GM19467 (cell line): Measurements from ENCODE around the gene NCEH1.
A peak's percentile ranks its signal among the peaks of the same experiment; 100 is the strongest.

Experiments used
- ATAC-seq: cut with Tn5 transposase; IDR thresholded peaks from one replicate; pipeline ENCODE4 v1.9.1; 2021; ENCODE audit warnings: mild to moderate bottlenecking, moderate library complexity; ENCODE audit not compliant: unreplicated experiment

The NCEH1 gene

GRCh38 chr3:172648747-172649146, 62.1 kb downstream of the NCEH1 start:
- ATAC-seq = no peak

DNA sequence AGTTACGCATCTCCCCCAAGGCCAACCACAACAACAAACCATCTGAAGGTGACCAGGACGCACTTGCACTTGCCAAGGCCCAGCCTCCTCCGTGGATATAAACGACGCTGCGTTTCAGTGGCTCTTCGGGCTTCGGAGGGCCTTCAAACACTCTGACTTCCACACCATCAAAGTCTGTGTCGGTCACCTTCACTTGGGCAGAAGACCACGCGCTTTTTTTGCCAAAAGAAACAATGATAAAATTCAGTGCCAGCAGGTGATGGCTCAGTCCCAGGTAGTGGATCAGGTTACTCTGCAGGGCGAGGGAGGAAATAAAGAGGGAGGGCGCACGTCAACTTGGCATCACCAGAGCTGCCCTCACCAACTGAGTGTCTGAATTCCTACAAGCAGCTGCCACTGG, 63.0 kb downstream of the NCEH1 start:
- ATAC-seq = no peak

DNA sequence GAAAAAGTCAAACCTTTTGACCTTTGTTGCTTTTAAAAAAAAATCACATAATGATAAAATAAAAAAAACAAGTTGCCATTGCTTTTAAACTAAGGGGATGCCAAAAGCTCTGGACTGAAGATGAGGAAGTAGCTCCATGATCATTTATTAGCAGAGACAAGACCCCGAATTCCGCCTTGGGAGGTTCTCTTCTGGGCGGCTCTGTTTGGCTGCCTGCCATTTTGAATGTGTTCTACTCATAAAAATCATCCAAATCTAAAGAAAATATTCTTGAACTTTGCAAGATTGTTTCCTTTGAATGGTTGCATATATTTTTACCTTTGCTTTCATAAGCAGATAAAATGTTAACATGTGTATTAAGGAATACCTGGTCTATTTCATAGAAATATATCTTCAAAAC, 63.8 kb downstream of the NCEH1 start:
- no peak for ATAC-seq

DNA sequence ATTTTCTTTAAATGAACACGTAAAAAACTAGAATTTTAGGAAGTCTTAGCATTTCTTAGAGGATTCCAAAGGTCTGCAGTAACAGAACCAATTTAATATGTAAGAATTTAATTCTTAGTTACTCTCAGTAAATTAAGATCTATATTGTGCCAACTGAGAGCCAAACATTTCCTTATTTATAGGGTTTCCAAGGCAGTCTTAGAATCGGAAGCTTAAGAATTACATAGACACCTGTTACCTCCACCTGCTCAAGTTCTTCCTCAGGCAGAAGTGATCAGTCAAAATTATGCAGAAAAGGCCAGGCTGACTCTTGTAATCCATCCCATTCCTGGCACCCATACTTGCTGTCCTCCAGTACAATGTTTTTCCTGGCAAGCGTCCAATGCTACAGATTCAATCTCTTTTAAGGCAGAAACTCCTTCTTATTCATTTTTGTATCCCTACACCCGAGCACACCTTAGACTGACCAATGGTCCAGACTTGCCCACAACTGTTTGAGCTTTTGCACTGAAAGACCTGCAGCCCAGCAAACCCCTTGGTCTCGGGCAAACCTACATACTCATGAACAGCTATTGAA, 64.3 kb downstream of the NCEH1 start:
- no peak for ATAC-seq

DNA sequence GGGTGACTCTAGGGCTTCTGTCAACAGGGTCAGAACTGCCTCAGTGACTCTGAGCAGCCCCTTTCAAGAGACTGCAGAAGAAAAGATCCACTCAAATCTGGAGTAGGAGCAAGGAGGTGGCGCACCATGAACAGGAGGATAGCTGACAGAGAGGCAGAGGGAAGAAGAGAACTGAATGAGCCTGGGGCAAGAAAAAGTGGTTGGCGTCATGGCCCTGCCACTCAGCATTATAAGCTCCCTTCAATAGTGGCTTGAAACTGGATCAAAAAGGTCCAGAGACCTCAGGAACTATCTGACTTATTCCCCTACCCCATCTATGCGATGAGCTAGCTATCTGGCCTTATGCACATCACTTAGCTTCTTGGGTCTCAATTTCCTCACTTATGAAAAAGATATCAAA, 66.6 kb downstream of the NCEH1 start:
- ATAC-seq = no peak

GRCh38 chr3:172643506-172644179, 67.2 kb downstream of the NCEH1 start:
- ATAC-seq = no peak

- no peak for ATAC-seq
These were observed 69.6 kb downstream of the NCEH1 start for GRCh38 chr3:172641291-172641690.

DNA sequence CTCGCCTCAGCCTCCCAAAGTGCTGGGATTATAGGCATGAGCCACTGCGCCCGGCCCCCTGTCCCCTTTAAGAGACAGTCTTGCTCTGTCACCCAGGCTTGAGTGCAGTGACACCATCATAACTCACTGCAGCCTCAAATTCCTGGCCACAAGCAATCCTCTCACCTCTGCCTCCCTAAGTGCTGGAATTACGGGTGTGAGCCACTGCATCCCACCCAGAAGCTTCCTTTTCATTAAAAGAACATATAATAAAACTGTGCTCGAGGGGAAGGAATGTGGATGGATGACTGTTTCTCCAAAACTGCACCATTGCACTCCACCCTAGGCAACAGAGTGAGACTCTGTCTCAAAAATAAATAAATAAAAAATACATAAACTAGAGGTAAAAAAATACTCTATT, 70.1 kb downstream of the NCEH1 start:
- no peak for ATAC-seq

GRCh38 chr3:172635588-172635987, 75.3 kb downstream of the NCEH1 start:
- peak; percentile 88 for ATAC-seq

DNA sequence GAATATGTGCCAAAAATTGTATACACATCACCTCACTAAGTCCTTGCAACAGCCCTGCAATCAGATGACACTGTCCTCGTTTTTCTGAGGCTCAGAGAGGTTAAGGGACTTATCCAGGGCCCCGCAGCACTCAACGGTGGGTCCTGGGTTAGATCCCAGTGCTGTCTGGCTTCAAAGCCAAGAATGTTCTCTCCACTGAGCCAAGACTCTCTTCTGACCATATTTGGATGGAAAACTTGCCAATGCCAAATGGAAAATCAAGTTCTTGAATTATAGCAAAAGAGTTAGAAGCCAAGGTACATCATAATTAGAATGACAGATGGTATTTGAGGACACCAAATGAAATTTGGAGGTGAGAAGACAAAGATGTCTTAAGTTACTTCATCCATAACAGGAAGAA, 75.9 kb downstream of the NCEH1 start:
- ATAC-seq = no peak

- ATAC-seq = no peak
These were observed 80.6 kb downstream of the NCEH1 start for GRCh38 chr3:172630316-172630715.

- ATAC-seq = no peak
These were observed 81.4 kb downstream of the NCEH1 start for GRCh38 chr3:172629470-172629869.

DNA sequence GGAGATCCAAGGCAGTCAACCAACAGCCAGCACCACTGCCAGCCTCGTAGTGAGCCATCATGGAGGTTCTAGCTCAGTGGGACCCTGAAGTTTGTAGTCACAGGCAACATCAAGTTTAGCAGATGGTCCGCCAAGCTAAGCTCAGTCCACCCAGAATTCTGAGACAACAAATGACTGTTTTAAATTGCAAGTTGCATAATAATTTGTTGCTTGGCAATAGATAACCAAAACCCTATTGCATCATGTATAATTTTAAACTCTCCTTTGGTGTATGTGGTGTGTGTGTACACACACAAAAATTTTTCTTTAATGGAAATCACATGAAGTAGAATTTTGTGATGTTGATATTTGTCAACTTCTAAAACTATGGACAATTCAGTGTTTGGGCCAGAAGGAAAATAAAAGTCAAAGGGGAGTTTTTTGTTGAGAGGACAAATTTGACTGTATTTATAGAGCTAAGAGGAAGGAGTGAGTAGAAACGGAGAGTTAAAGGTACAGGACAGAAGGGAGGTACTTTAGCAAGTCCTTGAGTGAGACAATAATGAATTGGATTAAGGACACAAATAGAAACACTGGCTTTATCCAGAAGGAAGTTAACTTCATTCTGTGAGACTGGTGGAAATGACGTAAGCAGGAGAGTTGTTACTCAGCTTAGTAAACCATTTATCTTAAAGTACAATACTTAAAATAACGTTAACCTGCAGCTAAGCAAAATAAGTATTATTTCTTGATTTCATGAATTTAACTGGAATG, 83.6 kb downstream of the NCEH1 start:
- ATAC-seq = no peak

GRCh38 chr3:172626021-172626640, 84.7 kb downstream of the NCEH1 start:
- no peak for ATAC-seq

GRCh38 chr3:172625404-172625803, 85.5 kb downstream of the NCEH1 start:
- ATAC-seq = no peak

GRCh38 chr3:172624999-172625398, 85.9 kb downstream of the NCEH1 start:
- no peak for ATAC-seq

DNA sequence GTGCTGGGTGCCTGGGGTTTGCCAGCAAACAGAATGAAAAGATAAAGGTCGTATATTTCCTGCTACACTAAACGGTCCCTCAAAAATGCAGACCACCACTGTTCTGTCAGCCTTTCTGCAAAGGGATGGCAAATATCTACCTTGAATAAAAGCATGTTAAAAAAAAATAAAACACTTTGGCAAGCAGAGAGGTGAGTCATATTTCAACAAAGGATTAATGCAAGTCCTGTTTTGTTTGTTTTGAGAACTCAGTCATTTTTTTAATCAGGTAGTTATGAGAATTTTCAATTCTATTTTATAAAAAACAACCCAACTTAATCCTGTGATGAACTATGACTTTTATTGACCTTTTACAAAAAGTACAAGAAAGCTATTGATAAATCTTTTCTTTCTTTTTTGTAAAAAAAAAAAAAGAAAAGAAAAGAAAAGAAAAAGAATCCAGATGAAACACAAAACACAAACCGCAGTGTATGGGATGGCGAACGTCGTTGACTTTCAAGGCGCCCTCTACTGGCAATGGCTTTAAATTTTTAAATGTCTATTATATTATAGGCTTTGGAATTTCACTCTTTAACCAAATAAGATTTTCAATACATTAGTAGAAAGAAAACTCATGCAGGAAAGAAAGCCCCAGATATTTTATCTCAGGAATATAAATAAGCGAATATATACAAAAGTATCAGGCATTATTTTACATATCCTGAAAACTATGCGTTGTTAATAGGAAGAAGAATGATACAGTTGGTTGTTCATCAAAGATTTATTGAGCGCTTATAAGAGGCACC, 87.8 kb downstream of the NCEH1 start:
- no peak for ATAC-seq

DNA sequence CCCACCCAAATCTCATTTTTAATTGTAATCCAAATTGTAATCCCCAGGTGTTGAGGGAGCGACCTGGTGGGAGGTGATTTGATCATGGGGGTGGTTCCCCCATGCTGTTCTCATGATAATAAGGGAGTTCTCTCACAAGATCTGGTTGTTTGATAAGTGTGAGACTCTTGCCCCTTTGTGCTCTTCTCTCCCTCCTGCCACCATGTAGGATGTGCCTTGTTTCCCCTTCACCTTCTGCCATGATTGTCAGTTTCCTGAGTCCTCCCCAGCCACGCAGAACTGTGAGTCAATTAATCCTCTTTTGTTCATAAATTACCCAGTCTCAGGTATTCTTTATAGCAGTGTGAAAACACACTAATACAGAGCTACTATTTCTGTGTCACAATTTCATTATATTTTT, 88.7 kb downstream of the NCEH1 start:
- no peak for ATAC-seq

- ATAC-seq = no peak
These were observed 92.9 kb downstream of the NCEH1 start for GRCh38 chr3:172617976-172618375.

- no peak for ATAC-seq
These were observed 93.7 kb downstream of the NCEH1 start for GRCh38 chr3:172617013-172617706.
